ENCODE measurements around the gene SDE2. TPM values are rescaled to one million over a fixed set of nuclear protein-coding genes. Genes with fewer than 3 reads are reported as not detected.

Gene SDE2
- polyA plus RNA-seq, 2 donors = 3.3 to 6.1 TPM

DNA sequence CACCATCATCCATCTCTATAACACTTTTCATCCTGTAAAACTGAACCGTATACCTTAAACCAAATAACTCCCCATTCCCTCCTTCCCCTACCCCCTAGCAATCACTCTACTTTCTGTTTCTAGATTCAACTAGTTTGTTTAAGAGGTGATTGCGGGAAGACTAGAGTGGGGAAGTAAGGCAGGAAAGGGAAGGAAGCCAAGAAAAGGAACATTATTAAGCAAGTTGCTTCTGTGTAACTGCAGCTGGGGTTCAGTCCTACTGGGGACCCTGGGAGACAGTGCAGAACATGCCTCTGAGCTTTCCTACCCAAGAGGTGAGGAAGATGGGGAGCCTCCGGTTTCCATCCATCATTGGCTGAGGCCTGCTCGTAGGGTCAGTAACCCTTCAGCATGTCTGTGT is 34.4 kb upstream of the SDE2 start:
- Histone ChIP-seq H3K27ac (ENCODE audit: low read depth in 2 of 2, low read length in 1 of 2) (peak overlapping the region in 1 of 2 donors; percentile 53), H3K36me3 (ENCODE audit: control insufficient read depth in 2 of 2, insufficient read depth in 2 of 2, low read length in 1 of 2) (no peaks in the 10 kb centered on the region), H3K27me3 (ENCODE audit: control insufficient read depth in 1 of 2, insufficient read depth in 2 of 2, low read length in 2 of 2) (no peaks in the 10 kb centered on the region), H3K4me3 (ENCODE audit: low read depth in 1 of 2, low read length in 2 of 2) (no peak overlapping the region), H3K9me3 (ENCODE audit: control insufficient read depth in 2 of 2, insufficient read depth in 1 of 2, low read depth in 1 of 2, low read length in 1 of 2) (no peaks in the 10 kb centered on the region), H3K4me1 (ENCODE audit: control insufficient read depth in 2 of 2, insufficient read depth in 2 of 2, low read length in 1 of 2) (no peaks in the 10 kb centered on the region)
- WGBS, 2 donors = 90% methylated on average over 4 of the region's 4 CpGs

DNA sequence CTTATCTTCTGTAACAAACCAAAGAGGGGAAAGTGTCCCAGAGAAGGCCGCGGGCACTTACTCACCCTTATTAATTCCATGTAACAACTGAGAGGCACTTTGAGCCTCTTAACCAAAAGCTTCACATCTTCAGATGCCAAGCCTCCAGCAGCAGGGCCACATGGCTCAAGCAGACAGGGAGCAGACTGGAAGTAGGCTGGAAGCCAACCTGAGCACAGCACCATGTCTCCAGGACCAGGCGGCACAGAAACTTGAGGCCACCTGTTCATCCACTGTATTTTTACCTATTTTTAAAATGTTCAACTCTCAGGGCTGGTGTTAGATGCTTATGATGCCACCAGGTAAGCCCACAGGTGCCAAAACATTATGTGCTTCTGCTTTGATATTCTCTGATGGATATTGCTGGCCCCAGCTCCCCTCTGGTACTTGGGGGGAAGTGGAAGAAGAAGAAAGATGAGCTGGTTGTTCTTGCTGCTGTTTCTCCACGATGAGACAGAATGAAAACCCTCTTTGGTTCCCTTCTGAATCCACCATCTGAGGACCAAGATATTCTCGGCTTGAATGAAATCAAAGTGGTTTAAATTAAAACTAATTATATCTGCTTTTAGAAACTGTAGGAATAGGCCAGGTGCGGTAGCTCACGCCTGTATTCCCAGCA is 30.6 kb upstream of the SDE2 start:
- H3K4me3 ChIP-seq (ENCODE audit: low read depth in 1 of 2, low read length in 2 of 2) = no peak overlapping the region
- H3K36me3 ChIP-seq (ENCODE audit: control insufficient read depth in 2 of 2, insufficient read depth in 2 of 2, low read length in 1 of 2) = no peaks in the 10 kb centered on the region
- peaks cover 0 to 5% of the 10 kb centered on the region in 2 donors for H3K4me1 ChIP-seq (ENCODE audit: control insufficient read depth in 2 of 2, insufficient read depth in 2 of 2, low read length in 1 of 2)
- no peaks in the 10 kb centered on the region for H3K27me3 ChIP-seq (ENCODE audit: control insufficient read depth in 1 of 2, insufficient read depth in 2 of 2, low read length in 2 of 2)
- 87 to 93% methylated on average over 7 of the region's 7 CpGs for WGBS, 2 donors
- H3K27ac ChIP-seq (ENCODE audit: low read depth in 2 of 2, low read length in 1 of 2) = no peak overlapping the region
- no peaks in the 10 kb centered on the region for H3K9me3 ChIP-seq (ENCODE audit: control insufficient read depth in 2 of 2, insufficient read depth in 1 of 2, low read depth in 1 of 2, low read length in 1 of 2)

DNA sequence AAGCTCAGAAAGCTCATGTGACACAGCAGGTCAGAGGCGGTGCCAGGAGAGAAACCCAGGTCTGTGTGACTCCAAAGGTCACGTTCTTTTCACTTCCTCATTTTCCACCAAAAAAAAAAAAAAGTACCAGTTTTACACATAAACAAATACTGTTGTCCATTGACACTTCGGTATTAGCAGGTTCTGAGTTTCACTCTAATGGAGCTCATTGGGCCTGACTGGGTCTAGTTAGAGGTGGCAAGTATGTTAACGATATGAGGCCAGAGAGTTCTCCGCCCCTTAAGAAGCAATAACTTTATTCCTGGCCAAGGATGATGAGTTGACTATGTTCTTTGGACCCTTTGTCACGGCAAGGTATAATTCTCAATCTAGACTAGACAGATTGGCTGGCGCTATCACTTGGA is 30.0 kb upstream of the SDE2 start:
- Histone ChIP-seq H3K4me3 (ENCODE audit: low read depth in 1 of 2, low read length in 2 of 2) (no peak overlapping the region), H3K36me3 (ENCODE audit: control insufficient read depth in 2 of 2, insufficient read depth in 2 of 2, low read length in 1 of 2) (no peaks in the 10 kb centered on the region), H3K9me3 (ENCODE audit: control insufficient read depth in 2 of 2, insufficient read depth in 1 of 2, low read depth in 1 of 2, low read length in 1 of 2) (no peaks in the 10 kb centered on the region), H3K27ac (ENCODE audit: low read depth in 2 of 2, low read length in 1 of 2) (peak overlapping the region in 1 of 2 donors; percentile 90), H3K27me3 (ENCODE audit: control insufficient read depth in 1 of 2, insufficient read depth in 2 of 2, low read length in 2 of 2) (no peaks in the 10 kb centered on the region), H3K4me1 (ENCODE audit: control insufficient read depth in 2 of 2, insufficient read depth in 2 of 2, low read length in 1 of 2) (peaks cover 0 to 5% of the 10 kb centered on the region in 2 donors)
- WGBS, 2 donors = 60 to 89% methylated on average over 7 of the region's 7 CpGs

DNA sequence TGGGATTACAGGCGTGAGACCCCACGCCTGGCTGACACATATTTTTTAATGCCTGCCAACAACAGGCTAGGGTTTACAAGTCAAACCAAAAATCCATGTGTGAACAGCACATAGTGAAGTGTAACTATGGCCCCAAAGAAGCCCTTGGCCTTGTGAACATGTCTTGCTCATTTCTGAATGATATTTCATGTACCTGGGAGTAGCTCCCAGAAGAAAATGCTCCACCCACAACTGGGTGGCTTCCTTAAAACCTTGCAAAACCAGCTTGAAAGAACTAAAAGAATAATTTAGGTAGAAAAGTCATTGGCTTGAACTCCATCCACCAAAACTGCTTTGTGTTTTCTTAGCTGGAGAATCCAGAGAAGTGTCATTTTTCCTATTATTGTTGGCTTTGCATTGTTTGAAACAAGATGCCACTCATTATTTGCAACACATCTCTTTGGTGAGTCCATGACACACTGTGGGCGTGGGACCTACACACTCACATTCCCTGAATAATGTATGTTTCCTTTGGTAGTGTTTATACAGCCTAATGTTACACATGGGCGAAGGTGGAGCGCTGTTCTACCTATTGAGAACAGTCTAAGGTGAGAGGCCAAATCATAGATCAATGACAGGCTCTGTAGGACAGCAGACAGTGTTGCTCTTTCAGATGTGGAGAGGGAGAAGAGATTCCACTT is 28.5 kb upstream of the SDE2 start:
- Histone ChIP-seq H3K27ac (ENCODE audit: low read depth in 2 of 2, low read length in 1 of 2) (peak overlapping the region; percentile 78 to 90), H3K9me3 (ENCODE audit: control insufficient read depth in 2 of 2, insufficient read depth in 1 of 2, low read depth in 1 of 2, low read length in 1 of 2) (no peaks in the 10 kb centered on the region), H3K4me1 (ENCODE audit: control insufficient read depth in 2 of 2, insufficient read depth in 2 of 2, low read length in 1 of 2) (peaks cover 0 to 5% of the 10 kb centered on the region in 2 donors), H3K27me3 (ENCODE audit: control insufficient read depth in 1 of 2, insufficient read depth in 2 of 2, low read length in 2 of 2) (no peaks in the 10 kb centered on the region), H3K36me3 (ENCODE audit: control insufficient read depth in 2 of 2, insufficient read depth in 2 of 2, low read length in 1 of 2) (no peaks in the 10 kb centered on the region), H3K4me3 (ENCODE audit: low read depth in 1 of 2, low read length in 2 of 2) (no peak overlapping the region)
- 66 to 73% methylated on average over 5 of the region's 5 CpGs for WGBS, 2 donors

DNA sequence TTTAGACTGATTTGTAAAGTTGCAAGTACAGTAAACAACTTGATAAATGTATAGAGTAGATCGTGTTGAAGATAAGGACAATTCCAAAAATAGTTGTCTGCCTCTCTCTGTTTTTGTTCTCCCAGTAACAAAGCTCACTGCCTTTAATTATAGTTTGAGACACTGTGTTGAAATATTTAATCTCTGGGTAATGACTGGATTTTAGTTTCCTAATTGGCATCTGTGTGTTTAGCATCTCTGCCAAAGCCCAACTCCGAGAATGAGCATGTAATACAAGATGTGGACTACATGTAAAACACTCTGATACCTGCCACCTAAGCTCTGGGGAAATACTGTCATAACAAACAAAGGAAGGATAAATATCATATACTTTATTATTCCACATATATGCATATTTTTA is 27.7 kb upstream of the SDE2 start:
- Histone ChIP-seq H3K4me1 (ENCODE audit: control insufficient read depth in 2 of 2, insufficient read depth in 2 of 2, low read length in 1 of 2) (peaks cover 0 to 5% of the 10 kb centered on the region in 2 donors), H3K27ac (ENCODE audit: low read depth in 2 of 2, low read length in 1 of 2) (peak overlapping the region in 1 of 2 donors; percentile 78), H3K4me3 (ENCODE audit: low read depth in 1 of 2, low read length in 2 of 2) (no peak overlapping the region), H3K9me3 (ENCODE audit: control insufficient read depth in 2 of 2, insufficient read depth in 1 of 2, low read depth in 1 of 2, low read length in 1 of 2) (no peaks in the 10 kb centered on the region), H3K36me3 (ENCODE audit: control insufficient read depth in 2 of 2, insufficient read depth in 2 of 2, low read length in 1 of 2) (no peaks in the 10 kb centered on the region), H3K27me3 (ENCODE audit: control insufficient read depth in 1 of 2, insufficient read depth in 2 of 2, low read length in 2 of 2) (no peaks in the 10 kb centered on the region)
- 37 to 50% methylated on average over 2 of the region's 2 CpGs for WGBS, 2 donors

DNA sequence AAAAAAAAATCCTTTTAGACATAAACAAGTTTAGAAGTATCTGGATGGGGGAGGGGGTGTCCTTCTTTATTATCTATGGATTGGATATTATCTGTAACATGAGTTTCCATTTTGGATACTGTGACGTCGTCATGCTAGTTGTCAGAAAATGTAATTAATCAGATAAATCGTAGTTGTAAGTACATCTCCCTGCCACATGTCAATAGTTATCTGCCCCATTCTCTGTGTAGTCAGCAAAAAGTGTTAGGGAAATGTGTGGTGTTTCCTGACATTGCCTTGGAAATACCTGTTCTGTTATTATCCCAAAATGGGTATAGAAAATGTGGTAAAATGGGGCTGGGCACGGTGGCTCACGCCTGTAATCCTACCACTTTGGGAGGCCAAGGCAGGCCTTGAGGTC is 24.6 kb upstream of the SDE2 start:
- 87 to 91% methylated on average over 5 of the region's 5 CpGs for WGBS, 2 donors
- H3K36me3 ChIP-seq (ENCODE audit: control insufficient read depth in 2 of 2, insufficient read depth in 2 of 2, low read length in 1 of 2) = no peaks in the 10 kb centered on the region
- no peaks in the 10 kb centered on the region for H3K27me3 ChIP-seq (ENCODE audit: control insufficient read depth in 1 of 2, insufficient read depth in 2 of 2, low read length in 2 of 2)
- H3K4me3 ChIP-seq (ENCODE audit: low read depth in 1 of 2, low read length in 2 of 2) = no peak overlapping the region
- peaks cover 0 to 5% of the 10 kb centered on the region in 2 donors for H3K4me1 ChIP-seq (ENCODE audit: control insufficient read depth in 2 of 2, insufficient read depth in 2 of 2, low read length in 1 of 2)
- H3K27ac ChIP-seq (ENCODE audit: low read depth in 2 of 2, low read length in 1 of 2) = no peak overlapping the region
- no peaks in the 10 kb centered on the region for H3K9me3 ChIP-seq (ENCODE audit: control insufficient read depth in 2 of 2, insufficient read depth in 1 of 2, low read depth in 1 of 2, low read length in 1 of 2)

DNA sequence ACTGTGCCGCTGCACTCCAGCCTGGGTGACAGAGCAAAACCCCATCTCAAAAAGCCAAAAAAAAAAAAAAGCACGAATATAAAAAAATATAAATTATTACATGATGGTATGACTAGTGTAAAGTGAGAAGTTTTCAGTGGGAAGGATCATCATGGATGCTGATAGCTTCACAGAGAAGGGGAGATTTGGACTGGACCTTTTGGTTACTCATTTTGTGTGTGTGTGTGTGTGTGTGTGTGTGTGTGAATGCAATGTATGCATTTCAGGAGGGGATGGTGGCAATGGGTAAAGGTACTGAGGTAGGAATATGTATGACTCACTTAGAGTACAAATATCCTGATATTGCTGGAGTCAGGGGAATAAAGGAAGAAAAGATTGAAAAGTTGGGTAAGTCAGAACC is 22.7 kb upstream of the SDE2 start:
- Histone ChIP-seq H3K4me3 (ENCODE audit: low read depth in 1 of 2, low read length in 2 of 2) (no peak overlapping the region), H3K9me3 (ENCODE audit: control insufficient read depth in 2 of 2, insufficient read depth in 1 of 2, low read depth in 1 of 2, low read length in 1 of 2) (no peaks in the 10 kb centered on the region), H3K36me3 (ENCODE audit: control insufficient read depth in 2 of 2, insufficient read depth in 2 of 2, low read length in 1 of 2) (no peaks in the 10 kb centered on the region), H3K27ac (ENCODE audit: low read depth in 2 of 2, low read length in 1 of 2) (no peak overlapping the region), H3K27me3 (ENCODE audit: control insufficient read depth in 1 of 2, insufficient read depth in 2 of 2, low read length in 2 of 2) (no peaks in the 10 kb centered on the region), H3K4me1 (ENCODE audit: control insufficient read depth in 2 of 2, insufficient read depth in 2 of 2, low read length in 1 of 2) (no peaks in the 10 kb centered on the region)
- WGBS, 2 donors = 45 to 47% methylated on average over 2 of the region's 2 CpGs

DNA sequence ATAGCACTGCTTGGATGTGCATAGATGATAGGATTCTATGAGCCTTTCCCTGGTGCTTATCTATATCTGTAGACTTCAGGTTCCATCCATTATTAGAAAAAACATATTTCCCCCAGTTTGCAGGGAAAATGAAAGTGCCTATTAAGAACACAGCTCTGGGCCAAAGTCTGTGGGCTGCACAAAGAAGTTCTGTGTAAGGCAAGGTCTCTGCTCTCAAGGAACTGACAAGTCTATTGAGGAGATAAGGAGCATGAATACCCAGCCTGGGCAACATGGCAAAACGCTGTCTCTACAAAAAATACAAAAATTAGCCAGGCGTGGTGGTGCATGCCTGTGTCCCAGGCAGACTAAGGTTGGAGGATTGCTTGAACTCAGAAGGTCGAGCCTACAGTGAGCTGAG is 22.3 kb upstream of the SDE2 start:
- H3K4me1 ChIP-seq (ENCODE audit: control insufficient read depth in 2 of 2, insufficient read depth in 2 of 2, low read length in 1 of 2) = no peaks in the 10 kb centered on the region
- H3K4me3 ChIP-seq (ENCODE audit: low read depth in 1 of 2, low read length in 2 of 2) = no peak overlapping the region
- no peaks in the 10 kb centered on the region for H3K36me3 ChIP-seq (ENCODE audit: control insufficient read depth in 2 of 2, insufficient read depth in 2 of 2, low read length in 1 of 2)
- H3K27me3 ChIP-seq (ENCODE audit: control insufficient read depth in 1 of 2, insufficient read depth in 2 of 2, low read length in 2 of 2) = no peaks in the 10 kb centered on the region
- 34 to 63% methylated on average over 3 of the region's 3 CpGs for WGBS, 2 donors
- H3K9me3 ChIP-seq (ENCODE audit: control insufficient read depth in 2 of 2, insufficient read depth in 1 of 2, low read depth in 1 of 2, low read length in 1 of 2) = no peaks in the 10 kb centered on the region
- H3K27ac ChIP-seq (ENCODE audit: low read depth in 2 of 2, low read length in 1 of 2) = no peak overlapping the region

DNA sequence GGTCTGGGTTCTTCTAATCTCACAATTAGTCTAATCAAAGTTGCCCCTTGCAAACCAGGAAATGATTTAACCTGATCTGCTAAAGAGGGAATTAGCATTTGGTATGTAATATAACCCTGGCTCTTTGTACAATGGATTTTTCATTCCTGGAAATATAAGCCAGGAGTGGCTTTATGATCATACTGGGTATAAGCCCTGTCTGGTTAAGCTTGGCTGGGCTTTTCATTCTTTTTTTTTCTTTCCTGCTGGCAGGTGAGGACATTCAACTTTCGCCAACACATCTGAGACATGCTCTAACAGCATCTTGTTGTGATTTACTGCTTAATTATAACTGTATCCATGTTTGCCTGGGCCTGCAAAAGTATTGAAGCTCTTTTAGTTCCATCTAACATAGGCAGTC is 20.4 kb upstream of the SDE2 start:
- 47 to 70% methylated on average over 1 of the region's 1 CpG for WGBS, 2 donors
- no peak overlapping the region for H3K4me3 ChIP-seq (ENCODE audit: low read depth in 1 of 2, low read length in 2 of 2)
- H3K27ac ChIP-seq (ENCODE audit: low read depth in 2 of 2, low read length in 1 of 2) = peak overlapping the region in 1 of 2 donors; percentile 4
- no peaks in the 10 kb centered on the region for H3K4me1 ChIP-seq (ENCODE audit: control insufficient read depth in 2 of 2, insufficient read depth in 2 of 2, low read length in 1 of 2)
- H3K9me3 ChIP-seq (ENCODE audit: control insufficient read depth in 2 of 2, insufficient read depth in 1 of 2, low read depth in 1 of 2, low read length in 1 of 2) = no peaks in the 10 kb centered on the region
- H3K36me3 ChIP-seq (ENCODE audit: control insufficient read depth in 2 of 2, insufficient read depth in 2 of 2, low read length in 1 of 2) = no peaks in the 10 kb centered on the region
- no peaks in the 10 kb centered on the region for H3K27me3 ChIP-seq (ENCODE audit: control insufficient read depth in 1 of 2, insufficient read depth in 2 of 2, low read length in 2 of 2)

DNA sequence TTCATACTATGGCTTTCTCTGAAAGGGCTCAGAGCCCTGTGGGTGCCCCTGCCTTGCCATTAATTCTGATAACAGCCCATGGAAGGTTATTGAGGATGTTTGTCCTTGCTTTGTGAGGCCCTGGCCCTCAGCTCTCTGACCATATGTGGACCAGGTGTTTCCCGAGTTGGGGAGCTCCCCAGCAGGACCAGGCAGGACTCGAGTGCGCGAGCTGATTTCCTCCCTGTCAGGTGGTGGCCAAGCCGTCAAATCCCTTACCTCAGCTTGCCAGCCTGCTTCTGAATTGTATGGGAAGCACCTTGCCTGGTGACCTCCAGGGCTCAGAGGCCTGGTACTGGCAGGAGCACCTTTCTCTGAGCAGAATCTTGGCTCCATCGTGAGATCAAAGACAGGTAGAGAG is 17.9 kb upstream of the SDE2 start:
- H3K36me3 ChIP-seq (ENCODE audit: control insufficient read depth in 2 of 2, insufficient read depth in 2 of 2, low read length in 1 of 2) = no peaks in the 10 kb centered on the region
- no peaks in the 10 kb centered on the region for H3K27me3 ChIP-seq (ENCODE audit: control insufficient read depth in 1 of 2, insufficient read depth in 2 of 2, low read length in 2 of 2)
- 44 to 47% methylated on average over 6 of the region's 6 CpGs for WGBS, 2 donors
- H3K4me3 ChIP-seq (ENCODE audit: low read depth in 1 of 2, low read length in 2 of 2) = no peak overlapping the region
- H3K27ac ChIP-seq (ENCODE audit: low read depth in 2 of 2, low read length in 1 of 2) = no peak overlapping the region
- H3K9me3 ChIP-seq (ENCODE audit: control insufficient read depth in 2 of 2, insufficient read depth in 1 of 2, low read depth in 1 of 2, low read length in 1 of 2) = no peaks in the 10 kb centered on the region
- no peaks in the 10 kb centered on the region for H3K4me1 ChIP-seq (ENCODE audit: control insufficient read depth in 2 of 2, insufficient read depth in 2 of 2, low read length in 1 of 2)
